ENCODE measurements around the gene RUFY4.
A peak's percentile ranks its signal among the peaks of the same experiment; 100 is the strongest.

Gene RUFY4

DNA sequence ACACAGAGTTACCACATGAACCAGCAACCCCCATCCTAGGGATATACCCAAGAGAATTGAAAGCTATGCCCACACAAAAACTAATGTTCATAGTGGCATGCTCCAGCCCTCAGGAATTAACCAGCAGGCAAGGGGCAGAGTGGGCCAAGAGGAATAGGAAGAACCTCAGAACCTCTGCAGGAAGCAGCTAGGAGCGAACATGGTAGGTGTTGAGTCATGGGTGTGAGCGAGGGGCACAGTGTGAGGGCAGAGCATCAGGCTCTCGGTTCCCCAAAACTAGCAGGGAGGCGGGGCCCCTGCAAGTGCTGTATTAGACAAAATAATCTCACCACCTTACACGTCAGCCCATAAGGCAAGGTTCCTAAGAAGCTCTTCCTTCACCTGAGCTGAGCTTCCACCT, 5.6 kb upstream of the RUFY4 start:
- DNase-seq: no peak
- TF ChIP-seq GATA1 (IDR thresholded peaks at IDR 0.05; ENCODE audit: low read depth, low read length): no peak
- no peak for TF ChIP-seq POLR2A (IDR thresholded peaks at IDR 0.05; ENCODE audit: low read length)

DNA sequence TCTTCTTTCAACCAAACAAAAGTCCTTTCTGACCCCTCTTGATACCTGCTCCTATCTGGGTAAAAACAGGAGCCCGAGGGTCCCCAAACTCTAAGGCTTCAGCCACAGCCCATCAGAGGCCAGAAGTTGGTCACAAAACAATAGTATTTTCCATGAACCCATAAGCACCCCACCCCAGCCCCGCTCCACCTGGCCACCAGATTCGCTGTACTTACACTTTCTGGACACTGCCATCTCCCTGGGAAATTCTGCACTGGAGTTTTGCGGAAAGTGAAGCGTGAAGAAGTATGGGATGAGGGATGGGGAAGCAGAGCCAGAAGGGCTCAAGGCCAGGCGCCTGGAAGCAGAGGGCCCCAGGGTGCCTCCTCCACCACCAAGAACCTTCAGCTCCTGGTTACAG, 5.2 kb upstream of the RUFY4 start:
- TF ChIP-seq GATA1 (IDR thresholded peaks at IDR 0.05; ENCODE audit: low read depth, low read length) (no peak), POLR2A (IDR thresholded peaks at IDR 0.05; ENCODE audit: low read length) (no peak)
- no peak for DNase-seq

DNA sequence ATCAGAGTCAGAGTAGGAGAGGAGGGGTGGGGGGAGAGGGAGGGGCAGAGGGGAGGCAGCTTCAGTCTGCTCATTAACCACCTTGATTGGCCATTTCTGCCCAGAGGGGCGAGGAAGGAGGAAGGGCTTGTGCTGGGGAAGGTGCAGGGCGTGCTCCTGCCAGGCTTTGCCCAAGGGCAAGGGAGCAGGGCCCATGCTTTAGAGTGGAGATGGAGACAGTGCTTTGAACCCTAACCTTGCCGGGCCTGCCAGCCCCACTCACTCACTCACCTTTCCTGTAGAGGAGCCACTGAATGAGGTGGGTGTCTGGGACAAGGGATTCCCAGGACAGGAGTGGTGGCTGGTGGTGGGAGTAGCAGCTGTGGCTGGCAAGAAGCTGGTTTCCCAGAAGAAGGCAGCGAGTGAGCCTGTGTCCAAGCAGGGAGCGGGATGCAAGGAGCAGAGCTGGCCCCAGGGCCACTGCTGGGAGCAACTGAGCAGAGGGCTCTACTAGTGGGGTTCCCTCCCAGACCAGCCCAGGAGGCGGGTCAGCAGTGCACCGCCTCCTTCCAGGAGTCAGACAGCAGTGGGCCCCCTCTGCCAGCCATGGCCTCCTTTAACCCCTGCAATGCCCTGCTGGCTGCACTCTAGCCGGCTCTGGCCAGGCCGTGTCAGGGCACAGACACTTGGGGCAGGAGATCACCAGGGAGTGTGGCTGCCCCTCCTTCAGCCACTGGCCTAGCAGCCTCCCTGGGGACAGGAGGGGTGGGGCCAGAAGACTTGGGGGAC, 3.6 kb upstream of the RUFY4 start:
- TF ChIP-seq POLR2A (IDR thresholded peaks at IDR 0.05; ENCODE audit: low read length) (no peak), GATA1 (IDR thresholded peaks at IDR 0.05; ENCODE audit: low read depth, low read length) (no peak)
- no peak for DNase-seq

DNA sequence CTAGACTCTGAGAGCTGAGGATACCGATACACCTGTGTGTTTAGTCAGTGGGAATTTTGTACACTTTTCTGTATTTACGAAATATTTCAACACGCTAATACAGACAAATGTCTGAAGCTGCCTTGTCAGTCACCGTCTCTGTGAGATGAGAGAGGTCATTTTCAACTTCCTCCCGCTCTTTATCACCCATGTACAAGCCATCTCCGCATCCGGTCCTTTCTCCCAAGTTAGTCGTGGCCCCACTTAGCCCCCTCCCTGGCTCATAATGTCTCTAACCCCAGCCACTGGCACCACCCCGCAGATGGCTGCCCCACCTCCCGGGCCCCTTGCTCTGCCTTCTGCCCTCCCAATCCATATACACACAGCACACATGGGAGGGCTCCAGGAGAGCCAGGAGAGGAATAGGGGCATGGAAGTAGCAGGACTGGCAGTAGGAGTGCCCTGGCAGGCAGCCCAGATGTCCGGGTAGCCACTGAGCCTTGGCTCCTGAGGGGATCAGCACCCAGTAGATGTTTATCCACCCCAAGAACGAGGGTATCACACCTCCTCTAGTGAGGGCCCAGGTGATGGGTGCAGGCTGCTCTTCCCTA, 2.0 kb upstream of the RUFY4 start:
- DNase-seq: no peak
- TF ChIP-seq GATA1 (IDR thresholded peaks at IDR 0.05; ENCODE audit: low read depth, low read length) (no peak), POLR2A (IDR thresholded peaks at IDR 0.05; ENCODE audit: low read length) (no peak)

DNA sequence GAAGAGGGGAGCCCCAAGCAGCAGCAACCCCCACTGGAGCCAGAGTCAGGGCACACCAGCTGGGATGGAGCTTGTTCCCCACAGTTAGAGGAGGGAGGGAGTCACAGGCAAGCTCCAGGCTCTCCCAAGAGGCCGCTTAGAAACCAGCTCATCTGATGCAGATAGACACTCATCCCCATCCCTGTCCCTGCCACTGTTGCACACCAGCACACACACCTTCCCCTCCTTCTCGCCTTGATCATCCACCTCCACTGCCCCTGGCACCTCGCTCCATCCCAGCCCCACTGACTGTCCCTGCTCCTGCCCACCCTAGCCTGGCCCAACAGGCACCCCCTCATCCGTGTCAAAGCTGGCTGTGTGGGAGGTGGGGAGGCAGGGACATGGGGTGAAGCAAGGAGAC, 1.5 kb upstream of the RUFY4 start:
- no peak for TF ChIP-seq GATA1 (IDR thresholded peaks at IDR 0.05; ENCODE audit: low read depth, low read length)
- no peak for TF ChIP-seq POLR2A (IDR thresholded peaks at IDR 0.05; ENCODE audit: low read length)
- no peak for DNase-seq

DNA sequence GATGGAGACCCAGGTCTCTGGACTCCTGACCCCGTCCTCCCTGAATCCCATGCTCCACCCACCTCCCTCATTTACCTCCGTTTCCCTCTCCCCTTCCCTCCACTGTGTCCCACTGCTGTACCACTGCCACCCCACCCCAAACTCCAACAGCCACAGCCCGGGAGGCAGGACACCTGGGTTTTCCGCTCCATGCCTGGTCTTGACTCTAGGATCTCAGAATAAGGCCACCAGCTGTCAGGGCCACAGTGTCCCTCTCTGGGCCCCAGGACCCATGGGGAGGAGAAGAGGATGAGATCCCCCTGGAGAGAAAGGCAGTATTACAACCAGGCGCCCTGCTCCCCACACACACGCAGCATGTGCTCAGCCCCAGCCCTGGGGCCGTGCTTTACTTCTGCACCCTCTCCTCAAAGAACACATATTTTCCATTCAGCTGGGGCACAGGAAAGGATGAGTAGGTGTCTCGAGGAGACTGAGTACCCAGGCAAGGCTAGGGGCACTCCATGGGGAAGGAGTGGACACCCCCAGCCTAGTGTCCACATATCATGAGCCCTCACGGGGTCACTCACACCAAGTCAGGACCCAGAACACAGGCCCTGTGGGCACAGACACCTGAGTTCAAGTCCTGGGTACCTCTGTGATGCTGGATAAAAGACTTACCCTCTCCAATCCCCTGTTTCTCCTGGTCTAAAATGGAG, 700 bp downstream of the RUFY4 start:
- TF ChIP-seq GATA1 (IDR thresholded peaks at IDR 0.05; ENCODE audit: low read depth, low read length) (no peak), POLR2A (IDR thresholded peaks at IDR 0.05; ENCODE audit: low read length) (no peak)
- no peak for DNase-seq

DNA sequence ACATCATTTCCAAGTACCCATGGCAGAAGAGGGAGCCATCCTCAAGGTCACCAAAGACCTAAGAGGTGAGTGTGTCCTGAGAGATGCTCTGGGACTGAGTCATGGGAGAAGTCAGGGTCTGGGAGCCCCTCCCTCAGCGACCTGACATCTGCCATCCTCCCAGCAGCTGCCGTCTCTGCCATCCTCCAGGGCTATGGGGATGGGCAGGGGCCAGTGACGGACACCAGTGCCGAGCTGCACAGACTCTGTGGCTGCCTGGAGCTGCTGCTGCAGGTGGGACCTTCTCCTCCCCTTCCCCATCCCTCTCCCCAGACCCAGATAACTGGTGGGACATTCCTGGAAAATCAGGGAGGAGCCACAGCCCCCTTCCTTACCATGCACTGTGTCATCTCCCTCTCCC, 1.5 kb downstream of the RUFY4 start:
- DNase-seq: no peak
- TF ChIP-seq POLR2A (IDR thresholded peaks at IDR 0.05; ENCODE audit: low read length) (no peak), GATA1 (IDR thresholded peaks at IDR 0.05; ENCODE audit: low read depth, low read length) (no peak)

DNA sequence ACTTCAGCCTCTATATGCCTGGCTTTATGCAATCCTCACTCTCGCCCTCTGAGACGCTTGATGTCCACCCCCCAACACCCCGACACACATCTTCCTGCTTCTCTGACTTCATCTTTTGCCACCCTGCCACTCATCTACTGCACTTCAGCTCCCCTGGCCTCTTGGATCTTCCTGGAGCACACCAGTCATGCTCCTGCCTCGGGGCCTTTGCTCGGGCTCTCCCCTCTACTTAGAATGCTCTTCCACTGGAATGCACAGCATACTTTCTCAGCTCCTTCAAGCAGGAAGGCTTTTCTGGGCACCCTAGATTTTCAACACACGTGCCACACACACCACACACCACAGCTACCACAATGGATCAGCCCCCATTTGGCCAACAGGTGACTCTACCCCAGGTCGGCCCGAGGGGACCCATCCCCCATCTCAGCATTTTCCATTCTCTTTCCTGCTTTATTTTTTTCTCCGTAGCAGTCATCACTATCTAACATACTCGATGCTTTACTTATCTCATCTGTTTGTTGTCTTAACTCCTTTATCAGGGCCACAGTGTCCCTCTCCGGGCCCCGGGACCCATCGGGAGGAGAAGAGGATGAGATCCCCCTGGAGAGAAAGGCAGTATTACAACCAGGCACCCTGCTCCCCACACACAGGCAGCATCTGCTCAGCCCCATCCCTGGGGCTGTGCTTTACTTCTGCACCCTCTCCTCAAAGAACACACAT, 2.3 kb downstream of the RUFY4 start:
- TF ChIP-seq POLR2A (IDR thresholded peaks at IDR 0.05; ENCODE audit: low read length) (no peak), GATA1 (IDR thresholded peaks at IDR 0.05; ENCODE audit: low read depth, low read length) (no peak)
- no peak for DNase-seq

DNA sequence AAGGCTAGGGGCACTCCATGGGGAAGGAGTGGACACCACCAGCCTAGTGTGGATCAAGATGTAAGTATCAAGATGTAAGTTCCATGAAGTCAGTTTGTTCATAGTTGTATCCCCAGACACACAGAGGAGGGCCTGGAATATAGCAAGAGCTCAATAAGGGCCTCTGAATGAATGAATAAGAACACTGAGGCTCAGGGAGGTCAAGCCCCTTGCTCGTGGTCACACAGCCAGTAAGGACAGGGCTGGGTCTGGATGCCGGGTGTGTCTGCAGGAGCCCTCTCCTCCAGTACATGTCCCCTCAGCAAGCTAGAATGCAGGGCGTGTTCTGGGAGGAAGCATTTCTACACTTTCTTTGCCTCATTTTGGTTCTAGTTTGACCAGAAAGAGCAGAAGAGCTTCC, 2.9 kb downstream of the RUFY4 start:
- DNase-seq: no peak
- TF ChIP-seq POLR2A (IDR thresholded peaks at IDR 0.05; ENCODE audit: low read length) (no peak), GATA1 (IDR thresholded peaks at IDR 0.05; ENCODE audit: low read depth, low read length) (no peak)

DNA sequence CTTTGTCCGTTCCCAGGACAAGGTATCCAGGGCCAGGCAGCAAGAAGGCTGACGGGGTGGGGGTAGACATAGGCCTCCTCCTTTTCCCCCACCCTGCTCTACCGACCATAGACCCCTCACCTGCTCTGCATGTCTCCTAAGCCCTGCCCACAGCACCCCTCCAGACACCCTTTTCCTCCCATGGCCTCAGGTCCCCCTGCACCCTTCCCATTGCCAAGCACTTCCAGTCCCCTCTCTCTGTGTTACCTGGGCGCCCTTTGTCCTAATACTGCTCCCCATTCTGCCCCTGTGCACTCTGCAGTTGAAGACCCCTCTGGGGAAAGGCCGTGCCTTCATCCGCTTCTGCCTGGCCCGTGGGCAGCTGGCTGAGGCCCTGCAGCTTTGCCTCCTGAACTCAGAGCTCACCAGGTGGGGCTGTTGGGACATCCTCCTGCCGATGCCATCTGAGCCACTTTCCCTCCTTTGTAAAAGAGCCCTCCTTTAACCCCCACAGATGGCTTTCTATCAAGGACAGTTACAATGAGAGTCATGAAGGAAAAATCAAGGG, 3.5 kb downstream of the RUFY4 start:
- no peak for DNase-seq
- TF ChIP-seq POLR2A (IDR thresholded peaks at IDR 0.05; ENCODE audit: low read length): no peak
- TF ChIP-seq GATA1 (IDR thresholded peaks at IDR 0.05; ENCODE audit: low read depth, low read length): no peak

DNA sequence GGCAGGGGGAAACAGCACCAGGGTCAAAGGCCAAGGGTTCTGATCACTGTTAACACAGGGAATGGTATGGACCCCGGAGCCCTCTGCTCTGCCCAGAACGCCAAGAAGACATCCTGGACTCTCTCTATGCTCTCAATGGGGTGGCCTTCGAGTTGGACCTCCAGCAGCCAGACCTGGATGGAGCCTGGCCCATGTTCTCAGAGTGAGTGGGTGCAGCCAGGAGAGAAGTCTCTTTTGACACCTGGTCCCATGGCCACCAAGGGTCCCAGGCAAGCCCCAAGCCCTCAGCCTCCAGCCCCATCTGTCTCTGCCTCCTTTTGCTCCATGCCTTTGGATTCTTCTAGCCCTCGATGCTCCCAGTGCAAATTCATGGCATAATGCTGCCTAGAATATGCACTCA, 4.1 kb downstream of the RUFY4 start:
- TF ChIP-seq POLR2A (IDR thresholded peaks at IDR 0.05; ENCODE audit: low read length): no peak
- TF ChIP-seq GATA1 (IDR thresholded peaks at IDR 0.05; ENCODE audit: low read depth, low read length): no peak
- no peak for DNase-seq

DNA sequence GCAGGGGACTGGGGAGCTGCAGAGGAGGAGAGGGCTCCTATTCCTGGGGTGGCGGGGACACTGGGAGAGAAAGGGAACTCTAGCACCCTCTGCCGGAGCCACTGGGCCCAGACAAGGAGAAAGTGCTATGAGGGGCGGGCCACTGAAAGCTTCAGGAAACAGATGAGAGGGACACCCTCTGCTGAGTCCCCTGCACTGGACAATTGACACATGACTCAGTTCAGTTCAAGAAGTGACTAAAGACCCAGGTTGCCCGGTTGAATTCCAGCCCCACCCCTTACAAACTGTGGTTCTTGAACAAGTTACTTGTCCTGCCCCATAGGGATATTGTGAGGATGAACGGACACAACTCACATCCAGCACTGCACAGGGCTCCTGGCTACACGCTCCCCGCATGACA, 5.0 kb downstream of the RUFY4 start:
- peak in 1 of 2 experiments; percentile 41 for DNase-seq
- no peak for TF ChIP-seq GATA1 (IDR thresholded peaks at IDR 0.05; ENCODE audit: low read depth, low read length)
- TF ChIP-seq POLR2A (IDR thresholded peaks at IDR 0.05; ENCODE audit: low read length): no peak

DNA sequence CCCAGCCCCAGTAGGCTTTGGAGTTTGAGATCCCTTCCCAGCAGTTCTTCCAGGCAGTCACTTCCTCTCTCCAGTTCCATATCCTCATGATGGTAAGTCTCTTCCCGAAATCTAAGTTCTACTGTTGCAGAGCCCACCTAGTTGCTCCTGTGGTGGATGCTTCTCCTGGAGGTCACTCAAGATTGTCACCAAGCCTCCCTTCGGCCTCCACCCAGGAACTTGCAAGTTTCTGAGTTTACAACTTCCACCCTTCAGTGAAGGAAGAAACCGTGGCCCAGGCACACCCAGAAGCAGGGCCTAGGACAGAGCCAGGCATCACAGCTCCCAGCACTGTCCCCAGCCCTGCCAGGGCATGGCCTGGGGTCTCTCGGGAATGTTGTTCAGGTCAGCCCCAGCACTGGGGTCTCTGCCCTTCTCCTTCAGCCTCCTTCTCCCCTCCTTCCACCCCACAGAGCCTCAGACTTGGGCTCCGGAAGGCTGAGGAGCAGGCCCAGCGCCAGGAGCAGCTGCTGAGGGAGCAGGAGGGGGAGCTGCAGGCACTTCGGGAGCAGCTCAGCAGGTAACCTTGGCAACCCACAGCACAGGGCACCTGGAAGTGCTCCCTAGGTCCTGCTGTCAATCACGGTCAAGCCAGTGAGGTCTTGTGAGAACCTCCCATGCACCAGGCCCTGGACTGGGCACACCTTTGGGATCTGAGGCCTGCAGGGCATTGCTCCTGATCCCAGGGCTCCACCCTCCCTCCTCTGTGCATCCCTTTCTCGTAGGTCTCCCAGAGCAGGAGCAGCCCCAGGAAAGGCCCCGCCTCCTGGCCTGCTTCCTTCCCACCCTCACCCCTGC, 7.1 kb downstream of the RUFY4 start:
- DNase-seq: no peak
- TF ChIP-seq POLR2A (IDR thresholded peaks at IDR 0.05; ENCODE audit: low read length): no peak
- TF ChIP-seq GATA1 (IDR thresholded peaks at IDR 0.05; ENCODE audit: low read depth, low read length): no peak

All from erythroblast (primary cell).